Effector memory CD8-positive, alpha-beta T cell (primary cell): ENCODE results near the gene TGFBR2.

ENCODE experiments used
- ATAC-seq: fragments of 150-1000 bp; cut with Tn5 transposase; replicated peaks from 2 replicates; pipeline ENCODE4 v1.10.0; 2021; ENCODE audit warnings: mild to moderate bottlenecking, moderate library complexity
- DNase-seq, 3 experiments: peaks; one replicate each; pipeline ENCODE4 v3.0.0; 2021
- H3K27ac Mint-ChIP-seq, 2 donors: one replicate each; pipeline ENCODE4 v1.8.0; 2022; ENCODE audit warnings: mild to moderate bottlenecking in 2 of 2, mixed read lengths in 2 of 2, moderate library complexity in 2 of 2
- H3K27me3 Mint-ChIP-seq, 2 donors: one replicate each; pipeline ENCODE4 v1.8.0; 2022; ENCODE audit warnings: mixed read lengths in 2 of 2
- H3K36me3 Mint-ChIP-seq: one replicate; pipeline ENCODE4 v1.8.0; 2022; ENCODE audit warnings: mild to moderate bottlenecking, moderate library complexity, mixed read lengths; ENCODE audit not compliant: insufficient read depth
- H3K4me1 Mint-ChIP-seq, 2 donors: one replicate each; pipeline ENCODE4 v1.8.0; 2022; ENCODE audit warnings: low read depth in 2 of 2, mixed read lengths in 2 of 2
- H3K4me3 Mint-ChIP-seq, 2 donors: one replicate each; pipeline ENCODE4 v1.8.0; 2022; ENCODE audit warnings: mild to moderate bottlenecking in 2 of 2, mixed read lengths in 2 of 2, moderate library complexity in 2 of 2
- H3K9me3 Mint-ChIP-seq, 2 donors: one replicate each; pipeline ENCODE4 v1.8.0; 2022; ENCODE audit warnings: mixed read lengths in 2 of 2

Gene TGFBR2

DNA sequence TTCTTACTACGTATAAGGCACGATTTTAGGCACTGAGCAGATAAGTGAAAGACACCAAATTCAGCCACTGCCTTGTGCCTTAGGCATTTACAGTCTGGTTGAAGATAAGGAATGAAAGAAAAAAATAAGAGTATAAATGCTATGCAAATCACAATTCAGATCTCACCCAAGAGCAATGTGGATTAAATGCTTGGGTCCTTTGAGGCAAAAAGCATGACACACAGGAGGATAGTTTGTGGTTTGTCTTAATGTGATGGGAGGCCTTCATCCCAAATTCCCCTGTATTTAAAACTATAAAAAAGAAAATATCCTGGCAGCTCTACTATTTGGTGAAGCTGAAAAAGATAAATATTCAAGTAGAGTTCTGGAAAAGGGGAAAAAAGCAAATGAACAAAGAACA lies 79.8 kb downstream of the TGFBR2 start:
- Mint-ChIP-seq H3K9me3 (no peaks in the 10 kb centered on the region), H3K4me3 (no peak overlapping the region), H3K36me3 (peaks cover 43% of the 10 kb centered on the region), H3K27me3 (no peaks in the 10 kb centered on the region), H3K4me1 (peaks cover 46 to 80% of the 10 kb centered on the region in 2 donors), H3K27ac (peak overlapping the region; percentile 36 to 95)
- no peak for ATAC-seq
- no peak for DNase-seq

DNA sequence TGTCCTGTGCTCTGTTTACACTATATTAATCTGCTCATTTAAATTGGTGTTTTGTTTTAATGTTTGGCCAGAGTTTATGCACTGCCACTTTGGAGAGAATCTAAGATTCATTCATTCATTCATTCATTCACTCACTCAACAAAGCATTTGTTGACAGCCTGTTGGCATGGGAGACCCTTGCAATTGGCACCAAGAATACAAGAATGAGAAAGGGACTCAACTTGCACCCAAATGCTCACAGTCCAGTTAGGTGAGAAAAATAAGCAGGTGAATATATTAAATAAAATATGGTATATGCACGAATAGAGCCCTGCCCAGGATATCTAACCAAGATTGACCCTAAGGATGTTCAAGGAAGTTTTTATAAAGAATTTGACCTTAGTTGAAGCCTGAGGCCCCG lies 80.4 kb downstream of the TGFBR2 start:
- no peak for ATAC-seq
- no peak for DNase-seq
- H3K4me3 Mint-ChIP-seq = no peak overlapping the region
- peak overlapping the region; percentile 36 to 95 for H3K27ac Mint-ChIP-seq
- H3K9me3 Mint-ChIP-seq = no peaks in the 10 kb centered on the region
- H3K4me1 Mint-ChIP-seq = peaks cover 43 to 78% of the 10 kb centered on the region in 2 donors
- no peaks in the 10 kb centered on the region for H3K27me3 Mint-ChIP-seq
- H3K36me3 Mint-ChIP-seq = peaks cover 49% of the 10 kb centered on the region

DNA sequence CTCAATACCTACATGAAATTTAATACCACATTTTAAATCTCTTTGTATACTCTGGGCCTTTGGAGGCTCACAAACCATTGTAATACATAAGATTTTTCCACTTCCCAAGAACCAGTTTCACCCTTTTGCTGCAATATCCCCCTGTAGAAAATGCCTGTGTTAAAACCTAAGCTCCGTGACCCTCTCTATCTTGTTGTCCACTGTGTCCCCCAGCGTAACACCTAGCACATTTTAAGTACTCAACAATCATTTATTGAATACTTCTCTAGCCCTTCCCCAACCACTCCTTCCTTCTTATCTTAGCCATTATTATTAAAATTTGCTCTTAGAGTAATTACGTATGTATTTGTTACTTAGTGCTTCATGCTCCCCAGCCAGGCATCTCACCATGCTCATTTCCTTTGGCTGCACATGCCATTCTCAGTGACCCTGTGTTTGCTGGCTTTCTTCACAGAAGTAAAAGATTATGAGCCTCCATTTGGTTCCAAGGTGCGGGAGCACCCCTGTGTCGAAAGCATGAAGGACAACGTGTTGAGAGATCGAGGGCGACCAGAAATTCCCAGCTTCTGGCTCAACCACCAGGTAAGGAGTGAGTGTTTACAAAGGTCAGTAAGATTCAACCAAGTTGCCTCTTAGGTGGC lies 81.6 kb downstream of the TGFBR2 start:
- Mint-ChIP-seq H3K27ac (peak overlapping the region; percentile 15 to 95), H3K36me3 (peaks cover 57% of the 10 kb centered on the region), H3K4me1 (peaks cover 36 to 76% of the 10 kb centered on the region in 2 donors), H3K9me3 (no peaks in the 10 kb centered on the region), H3K27me3 (no peaks in the 10 kb centered on the region), H3K4me3 (no peak overlapping the region)
- DNase-seq = no peak
- no peak for ATAC-seq

DNA sequence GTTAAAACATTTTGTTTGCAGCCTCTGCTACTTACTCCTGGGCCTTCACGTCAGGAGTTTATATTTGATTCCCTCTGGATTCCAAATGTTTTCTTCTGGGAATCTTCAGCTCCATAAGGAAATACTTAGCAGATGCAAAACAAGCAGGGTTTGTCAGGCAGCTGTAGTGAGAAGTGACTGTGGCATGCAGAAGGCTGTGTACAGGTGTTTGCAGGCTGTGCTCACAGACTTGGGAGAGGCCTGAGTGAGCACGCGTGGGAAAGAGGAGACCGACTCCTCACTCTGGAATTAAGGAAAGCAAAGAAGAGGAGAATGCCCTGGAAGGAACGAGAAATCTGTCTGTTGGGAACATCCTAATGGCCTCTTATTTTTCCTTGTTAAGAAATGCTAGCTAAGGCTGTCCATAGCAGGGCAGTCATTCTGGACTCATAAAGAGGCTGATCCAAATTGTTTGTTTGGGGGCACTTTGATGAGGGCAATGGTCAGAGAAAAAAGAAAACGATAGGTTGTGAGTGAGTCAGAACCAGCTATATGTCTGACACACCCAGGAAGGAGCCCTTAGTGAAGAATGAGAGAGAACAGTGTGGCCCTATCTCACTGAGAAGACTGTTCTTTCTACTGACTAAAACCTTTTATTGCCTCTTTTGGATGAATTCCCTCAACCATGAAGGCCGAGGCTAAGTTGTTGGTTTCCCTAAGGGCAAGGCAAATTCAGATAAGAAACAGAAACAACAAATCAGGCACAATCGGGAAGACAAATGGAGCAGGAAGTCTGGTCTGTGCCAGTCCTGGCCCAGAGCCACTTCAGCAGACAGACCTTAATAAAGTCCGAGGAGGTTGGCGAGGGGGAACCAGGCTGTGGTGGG lies 82.6 kb downstream of the TGFBR2 start:
- peak overlapping the region in 1 of 2 donors; percentile 41 for H3K4me3 Mint-ChIP-seq
- peaks cover 36 to 76% of the 10 kb centered on the region in 2 donors for H3K4me1 Mint-ChIP-seq
- H3K36me3 Mint-ChIP-seq = peaks cover 65% of the 10 kb centered on the region
- ATAC-seq (no peak), DNase-seq (no peak)
- peak overlapping the region; percentile 83 to 95 for H3K27ac Mint-ChIP-seq
- H3K27me3 Mint-ChIP-seq = no peaks in the 10 kb centered on the region
- no peaks in the 10 kb centered on the region for H3K9me3 Mint-ChIP-seq

DNA sequence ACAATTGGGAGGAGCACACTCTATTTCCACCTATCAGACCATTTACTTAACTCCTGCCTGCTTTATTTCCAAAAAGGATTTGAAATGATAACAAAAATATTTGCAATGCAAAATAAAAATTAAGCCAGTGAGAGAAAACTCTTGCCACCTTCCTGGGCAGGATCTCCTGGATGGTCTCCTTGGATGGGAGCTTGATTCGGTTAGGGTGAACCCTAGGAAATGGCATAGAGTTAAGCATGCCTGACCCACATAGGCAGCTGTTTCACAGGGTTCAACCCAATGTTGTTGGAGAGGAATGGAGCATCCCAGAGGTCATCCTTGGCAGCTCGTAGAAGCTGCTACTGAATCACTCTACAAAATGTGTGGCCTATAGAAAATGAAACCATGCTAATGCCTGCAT lies 83.8 kb downstream of the TGFBR2 start:
- ATAC-seq (no peak), DNase-seq (no peak)
- peak overlapping the region; percentile 83 to 95 for H3K27ac Mint-ChIP-seq
- H3K27me3 Mint-ChIP-seq = no peaks in the 10 kb centered on the region
- peaks cover 69% of the 10 kb centered on the region for H3K36me3 Mint-ChIP-seq
- H3K9me3 Mint-ChIP-seq = no peaks in the 10 kb centered on the region
- no peak overlapping the region for H3K4me3 Mint-ChIP-seq
- peaks cover 35 to 69% of the 10 kb centered on the region in 2 donors for H3K4me1 Mint-ChIP-seq

DNA sequence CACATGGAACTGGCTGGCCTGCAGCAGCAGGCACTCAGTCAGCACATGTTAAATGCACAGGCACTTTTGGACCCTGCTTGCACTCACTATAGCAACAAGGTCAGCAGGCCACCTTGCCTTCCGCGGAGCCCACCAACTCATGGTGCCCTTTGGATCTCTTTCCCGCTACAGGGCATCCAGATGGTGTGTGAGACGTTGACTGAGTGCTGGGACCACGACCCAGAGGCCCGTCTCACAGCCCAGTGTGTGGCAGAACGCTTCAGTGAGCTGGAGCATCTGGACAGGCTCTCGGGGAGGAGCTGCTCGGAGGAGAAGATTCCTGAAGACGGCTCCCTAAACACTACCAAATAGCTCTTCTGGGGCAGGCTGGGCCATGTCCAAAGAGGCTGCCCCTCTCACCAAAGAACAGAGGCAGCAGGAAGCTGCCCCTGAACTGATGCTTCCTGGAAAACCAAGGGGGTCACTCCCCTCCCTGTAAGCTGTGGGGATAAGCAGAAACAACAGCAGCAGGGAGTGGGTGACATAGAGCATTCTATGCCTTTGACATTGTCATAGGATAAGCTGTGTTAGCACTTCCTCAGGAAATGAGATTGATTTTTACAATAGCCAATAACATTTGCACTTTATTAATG lies 85.0 kb downstream of the TGFBR2 start:
- Mint-ChIP-seq H3K36me3 (peaks cover 72% of the 10 kb centered on the region), H3K27ac (peak overlapping the region; percentile 44 to 95), H3K27me3 (no peaks in the 10 kb centered on the region), H3K4me1 (peaks cover 32 to 61% of the 10 kb centered on the region in 2 donors), H3K9me3 (no peaks in the 10 kb centered on the region), H3K4me3 (no peak overlapping the region)
- DNase-seq = no peak
- no peak for ATAC-seq

DNA sequence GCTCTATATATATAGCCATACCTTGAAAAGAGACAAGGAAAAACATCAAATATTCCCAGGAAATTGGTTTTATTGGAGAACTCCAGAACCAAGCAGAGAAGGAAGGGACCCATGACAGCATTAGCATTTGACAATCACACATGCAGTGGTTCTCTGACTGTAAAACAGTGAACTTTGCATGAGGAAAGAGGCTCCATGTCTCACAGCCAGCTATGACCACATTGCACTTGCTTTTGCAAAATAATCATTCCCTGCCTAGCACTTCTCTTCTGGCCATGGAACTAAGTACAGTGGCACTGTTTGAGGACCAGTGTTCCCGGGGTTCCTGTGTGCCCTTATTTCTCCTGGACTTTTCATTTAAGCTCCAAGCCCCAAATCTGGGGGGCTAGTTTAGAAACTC lies 85.5 kb downstream of the TGFBR2 start:
- H3K36me3 Mint-ChIP-seq = peaks cover 67% of the 10 kb centered on the region
- no peaks in the 10 kb centered on the region for H3K27me3 Mint-ChIP-seq
- H3K9me3 Mint-ChIP-seq = no peaks in the 10 kb centered on the region
- DNase-seq (no peak), ATAC-seq (no peak)
- peak overlapping the region in 1 of 2 donors; percentile 64 for H3K27ac Mint-ChIP-seq
- no peak overlapping the region for H3K4me3 Mint-ChIP-seq
- H3K4me1 Mint-ChIP-seq = peaks cover 32 to 61% of the 10 kb centered on the region in 2 donors

DNA sequence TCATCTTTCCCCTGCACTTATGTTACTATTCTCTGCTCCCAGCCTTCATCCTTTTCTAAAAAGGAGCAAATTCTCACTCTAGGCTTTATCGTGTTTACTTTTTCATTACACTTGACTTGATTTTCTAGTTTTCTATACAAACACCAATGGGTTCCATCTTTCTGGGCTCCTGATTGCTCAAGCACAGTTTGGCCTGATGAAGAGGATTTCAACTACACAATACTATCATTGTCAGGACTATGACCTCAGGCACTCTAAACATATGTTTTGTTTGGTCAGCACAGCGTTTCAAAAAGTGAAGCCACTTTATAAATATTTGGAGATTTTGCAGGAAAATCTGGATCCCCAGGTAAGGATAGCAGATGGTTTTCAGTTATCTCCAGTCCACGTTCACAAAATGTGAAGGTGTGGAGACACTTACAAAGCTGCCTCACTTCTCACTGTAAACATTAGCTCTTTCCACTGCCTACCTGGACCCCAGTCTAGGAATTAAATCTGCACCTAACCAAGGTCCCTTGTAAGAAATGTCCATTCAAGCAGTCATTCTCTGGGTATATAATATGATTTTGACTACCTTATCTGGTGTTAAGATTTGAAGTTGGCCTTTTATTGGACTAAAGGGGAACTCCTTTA lies 86.2 kb downstream of the TGFBR2 start:
- ATAC-seq (no peak), DNase-seq (no peak)
- Mint-ChIP-seq H3K36me3 (peaks cover 72% of the 10 kb centered on the region), H3K4me3 (no peak overlapping the region), H3K27me3 (no peaks in the 10 kb centered on the region), H3K27ac (peak overlapping the region in 1 of 2 donors; percentile 64), H3K9me3 (no peaks in the 10 kb centered on the region), H3K4me1 (peaks cover 31 to 62% of the 10 kb centered on the region in 2 donors)

DNA sequence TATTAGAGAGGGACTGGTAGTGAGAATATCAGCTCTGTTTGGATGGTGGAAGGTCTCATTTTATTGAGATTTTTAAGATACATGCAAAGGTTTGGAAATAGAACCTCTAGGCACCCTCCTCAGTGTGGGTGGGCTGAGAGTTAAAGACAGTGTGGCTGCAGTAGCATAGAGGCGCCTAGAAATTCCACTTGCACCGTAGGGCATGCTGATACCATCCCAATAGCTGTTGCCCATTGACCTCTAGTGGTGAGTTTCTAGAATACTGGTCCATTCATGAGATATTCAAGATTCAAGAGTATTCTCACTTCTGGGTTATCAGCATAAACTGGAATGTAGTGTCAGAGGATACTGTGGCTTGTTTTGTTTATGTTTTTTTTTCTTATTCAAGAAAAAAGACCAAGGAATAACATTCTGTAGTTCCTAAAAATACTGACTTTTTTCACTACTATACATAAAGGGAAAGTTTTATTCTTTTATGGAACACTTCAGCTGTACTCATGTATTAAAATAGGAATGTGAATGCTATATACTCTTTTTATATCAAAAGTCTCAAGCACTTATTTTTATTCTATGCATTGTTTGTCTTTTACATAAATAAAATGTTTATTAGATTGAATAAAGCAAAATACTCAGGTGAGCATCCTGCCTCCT lies 87.2 kb downstream of the TGFBR2 start:
- Mint-ChIP-seq H3K27ac (peak overlapping the region in 1 of 2 donors; percentile 64), H3K36me3 (peaks cover 67% of the 10 kb centered on the region), H3K27me3 (no peaks in the 10 kb centered on the region), H3K9me3 (no peaks in the 10 kb centered on the region), H3K4me1 (peaks cover 23 to 55% of the 10 kb centered on the region in 2 donors), H3K4me3 (no peak overlapping the region)
- ATAC-seq (peak; percentile 97), DNase-seq (peak; percentile 37 to 43 (median 40))

DNA sequence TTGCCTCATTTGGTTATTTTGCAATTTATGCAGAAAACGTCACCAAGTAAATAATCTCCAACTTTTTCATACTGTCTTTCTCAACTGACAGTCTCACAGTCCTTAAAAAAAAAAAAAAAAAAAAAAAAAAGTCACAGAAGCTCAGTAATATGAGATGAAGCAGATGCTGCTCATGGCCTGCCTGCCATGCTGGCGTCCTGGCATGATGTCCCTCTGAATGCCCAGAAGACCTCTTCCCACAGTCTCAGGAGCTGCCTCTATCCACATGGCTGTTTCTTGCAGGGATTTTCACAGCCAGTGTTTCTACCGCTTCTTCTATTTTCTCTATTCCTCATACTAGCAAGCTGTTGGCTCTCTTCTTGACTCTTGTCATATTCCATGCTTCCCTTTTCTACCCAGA lies 87.7 kb downstream of the TGFBR2 start:
- H3K27ac Mint-ChIP-seq = no peak overlapping the region
- peaks cover 18 to 49% of the 10 kb centered on the region in 2 donors for H3K4me1 Mint-ChIP-seq
- no peaks in the 10 kb centered on the region for H3K27me3 Mint-ChIP-seq
- peaks cover 65% of the 10 kb centered on the region for H3K36me3 Mint-ChIP-seq
- DNase-seq = no peak
- no peaks in the 10 kb centered on the region for H3K9me3 Mint-ChIP-seq
- no peak overlapping the region for H3K4me3 Mint-ChIP-seq
- no peak for ATAC-seq

DNA sequence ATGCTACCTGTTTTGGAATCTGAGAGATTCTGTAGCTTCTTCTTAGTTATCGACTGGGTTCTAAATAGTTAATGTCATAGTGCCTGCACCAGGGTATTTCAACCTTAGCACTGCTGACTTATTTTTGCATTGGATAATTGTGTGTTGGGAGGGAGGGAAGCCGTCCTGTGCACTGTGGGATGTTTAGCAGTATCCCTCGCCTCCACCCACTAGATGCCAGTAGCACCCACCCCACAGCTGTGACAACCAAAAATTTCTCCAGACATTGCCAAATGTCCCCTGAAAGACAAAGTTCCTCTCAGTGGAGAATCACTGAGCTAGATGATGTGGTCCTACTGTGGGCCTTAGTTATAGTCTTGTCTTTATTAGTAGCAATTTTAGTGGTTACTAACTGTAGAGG lies 88.3 kb downstream of the TGFBR2 start:
- Mint-ChIP-seq H3K9me3 (no peaks in the 10 kb centered on the region), H3K27ac (no peak overlapping the region), H3K4me3 (no peak overlapping the region), H3K27me3 (no peaks in the 10 kb centered on the region), H3K36me3 (peaks cover 61% of the 10 kb centered on the region), H3K4me1 (peaks cover 15 to 47% of the 10 kb centered on the region in 2 donors)
- DNase-seq = no peak
- no peak for ATAC-seq

DNA sequence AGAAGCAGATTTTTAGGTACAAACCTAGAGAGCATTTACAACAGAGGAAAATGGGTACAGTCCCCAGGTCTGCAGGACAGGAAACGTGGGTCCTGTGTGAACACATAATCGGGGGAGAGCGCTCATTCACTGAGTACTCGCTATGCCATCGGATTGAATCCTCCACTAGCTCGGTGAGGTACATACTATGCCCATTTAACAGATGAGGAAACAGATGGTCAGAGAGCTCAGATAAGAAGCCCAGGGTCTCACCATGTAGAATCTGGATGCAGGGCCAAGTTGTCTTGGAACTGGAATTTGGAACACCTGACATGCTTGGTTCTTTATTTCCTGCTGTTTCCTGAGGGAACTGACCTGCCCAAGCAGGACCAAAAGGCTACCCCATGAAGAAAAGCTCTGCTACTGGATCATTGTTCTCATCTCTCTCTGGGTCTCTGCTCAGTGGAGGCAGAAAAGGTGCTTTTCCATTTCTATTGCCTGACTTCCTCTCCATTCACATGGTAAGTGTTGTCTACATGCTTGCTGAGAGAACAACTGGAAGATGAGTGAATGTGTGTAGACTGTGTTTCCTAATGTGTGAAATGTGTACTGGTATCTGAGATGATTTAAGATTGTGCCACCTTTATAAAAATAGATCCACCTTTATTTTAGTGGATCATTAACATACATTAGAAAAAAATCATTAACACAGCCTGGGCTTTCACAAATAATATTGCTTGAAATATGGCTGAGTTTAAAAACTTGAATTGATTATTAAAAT lies 89.1 kb downstream of the TGFBR2 start:
- Mint-ChIP-seq H3K27ac (peak overlapping the region in 1 of 2 donors; percentile 52), H3K36me3 (peaks cover 53% of the 10 kb centered on the region)
- no peak for ATAC-seq

More for the DNA sequence above, 89.1 kb downstream of the TGFBR2 start:
- no peaks in the 10 kb centered on the region for H3K9me3 Mint-ChIP-seq
- DNase-seq = no peak
- H3K4me1 Mint-ChIP-seq = peaks cover 13 to 39% of the 10 kb centered on the region in 2 donors
- H3K4me3 Mint-ChIP-seq = no peak overlapping the region
- H3K27me3 Mint-ChIP-seq = no peaks in the 10 kb centered on the region
